GM12801 (cell line): Measurements from ENCODE around the gene RRP9.

Experiments
- TF ChIP-seq, protein P1 (sequence below): IDR thresholded peaks from one replicate; pipeline ENCODE4 v1.5.1; 2011; ENCODE audit warnings: control low read depth; ENCODE audit not compliant: insufficient read length; ENCODE audit errors: extremely low read depth

RRP9 gene

GRCh38 chr3:51916418-51916817, 25.3 kb downstream of the RRP9 start:
- TF ChIP-seq, protein P1, sequence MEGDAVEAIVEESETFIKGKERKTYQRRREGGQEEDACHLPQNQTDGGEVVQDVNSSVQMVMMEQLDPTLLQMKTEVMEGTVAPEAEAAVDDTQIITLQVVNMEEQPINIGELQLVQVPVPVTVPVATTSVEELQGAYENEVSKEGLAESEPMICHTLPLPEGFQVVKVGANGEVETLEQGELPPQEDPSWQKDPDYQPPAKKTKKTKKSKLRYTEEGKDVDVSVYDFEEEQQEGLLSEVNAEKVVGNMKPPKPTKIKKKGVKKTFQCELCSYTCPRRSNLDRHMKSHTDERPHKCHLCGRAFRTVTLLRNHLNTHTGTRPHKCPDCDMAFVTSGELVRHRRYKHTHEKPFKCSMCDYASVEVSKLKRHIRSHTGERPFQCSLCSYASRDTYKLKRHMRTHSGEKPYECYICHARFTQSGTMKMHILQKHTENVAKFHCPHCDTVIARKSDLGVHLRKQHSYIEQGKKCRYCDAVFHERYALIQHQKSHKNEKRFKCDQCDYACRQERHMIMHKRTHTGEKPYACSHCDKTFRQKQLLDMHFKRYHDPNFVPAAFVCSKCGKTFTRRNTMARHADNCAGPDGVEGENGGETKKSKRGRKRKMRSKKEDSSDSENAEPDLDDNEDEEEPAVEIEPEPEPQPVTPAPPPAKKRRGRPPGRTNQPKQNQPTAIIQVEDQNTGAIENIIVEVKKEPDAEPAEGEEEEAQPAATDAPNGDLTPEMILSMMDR, result no peak

GRCh38 chr3:51908026-51908425, 33.7 kb downstream of the RRP9 start:
- TF ChIP-seq, protein P1, result no peak

DNA sequence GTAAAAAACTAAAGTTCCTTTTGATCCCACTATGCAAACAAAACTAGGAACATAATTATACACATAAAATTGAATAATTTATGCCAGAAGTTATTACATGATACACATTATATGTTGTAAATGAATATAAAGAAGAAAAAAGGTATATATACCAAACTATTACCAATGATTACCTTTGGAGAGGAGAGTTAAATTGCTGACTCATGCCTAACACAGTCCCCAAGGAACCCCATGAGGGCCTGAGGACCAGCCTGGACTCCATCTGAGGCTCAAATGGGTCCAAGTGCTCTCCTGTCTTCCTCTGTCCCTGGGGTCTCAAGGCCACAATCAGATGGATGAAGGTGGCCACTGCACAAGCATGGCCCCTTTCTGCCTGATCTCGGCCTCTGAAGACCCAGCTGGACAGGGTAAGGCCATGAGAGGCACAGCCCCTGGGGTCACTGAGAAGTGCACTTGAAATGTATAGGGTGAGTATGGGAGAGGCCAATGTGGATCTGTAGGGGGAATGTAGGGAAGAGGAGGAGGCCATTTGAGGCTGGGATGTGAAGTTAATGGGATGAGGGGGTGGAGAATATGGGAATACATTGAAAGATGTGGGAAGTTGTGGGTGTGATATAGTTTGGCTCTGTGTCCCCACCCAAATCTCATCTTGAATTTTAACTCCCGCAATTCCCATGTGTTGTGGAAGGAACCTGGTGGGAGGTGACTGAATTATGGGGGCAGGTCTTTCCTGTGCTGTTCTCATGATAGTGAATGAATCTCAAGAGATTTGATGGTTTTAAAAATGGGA, 37.5 kb downstream of the RRP9 start:
- TF ChIP-seq, protein P1, result no peak

DNA sequence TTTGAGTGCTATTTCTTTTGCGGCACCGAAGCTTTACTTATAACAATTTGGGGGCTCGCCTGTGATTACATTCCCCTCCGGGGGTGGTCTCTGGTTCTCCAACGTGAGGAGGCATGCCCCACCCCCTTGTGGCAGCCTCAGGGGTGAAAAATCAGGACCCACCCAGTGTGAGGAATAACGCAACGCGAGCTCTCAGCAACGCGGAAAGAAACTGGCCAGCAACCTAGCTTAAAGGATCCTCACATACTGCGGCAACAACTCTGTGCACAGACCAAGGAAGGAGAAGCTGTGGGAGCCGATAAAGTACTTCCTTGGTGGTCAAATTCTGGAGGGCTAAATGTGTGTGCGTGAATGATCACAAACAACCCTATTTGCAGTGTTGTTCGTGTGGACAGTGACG, 44.3 kb downstream of the RRP9 start:
- TF ChIP-seq, protein P1, result no peak

GRCh38 chr3:51896607-51897305, 44.9 kb downstream of the RRP9 start:
- TF ChIP-seq, protein P1, result no peak

- TF ChIP-seq, protein P1, result no peak
Measured at GRCh38 chr3:51894939-51895338, 46.8 kb downstream of the RRP9 start.

- TF ChIP-seq, protein P1, result no peak
Measured at GRCh38 chr3:51894391-51894790, 47.3 kb downstream of the RRP9 start.
